ENCODE measurements around the gene ZNF148.

The ZNF148 gene

GRCh38 chr3:125267460-125267859 is 107.7 kb downstream of the ZNF148 start:
- no peak for DNase-seq

GRCh38 chr3:125266971-125267370 is 108.2 kb downstream of the ZNF148 start:
- no peak for DNase-seq

DNA sequence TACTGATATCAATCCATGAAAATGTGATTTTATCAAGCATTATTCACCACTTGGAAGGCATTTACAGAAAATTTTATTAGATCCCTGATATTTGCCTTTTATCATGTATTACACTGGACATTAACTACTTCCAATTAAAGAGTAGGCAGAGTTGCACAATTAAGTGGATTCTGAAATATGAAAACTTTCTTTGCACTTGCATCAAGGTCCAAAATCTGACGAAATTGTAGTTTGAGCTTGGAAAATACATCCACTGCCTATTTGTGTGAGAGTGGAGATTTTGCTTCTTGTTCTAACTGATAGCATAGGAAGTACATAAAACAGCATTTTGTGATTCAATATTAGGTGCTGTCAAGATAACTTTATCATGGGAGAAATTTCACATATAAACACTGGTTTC is 113.0 kb downstream of the ZNF148 start:
- no peak for DNase-seq

- DNase-seq: no peak
Observed at GRCh38 chr3:125261031-125261430, 114.1 kb downstream of the ZNF148 start.

DNA sequence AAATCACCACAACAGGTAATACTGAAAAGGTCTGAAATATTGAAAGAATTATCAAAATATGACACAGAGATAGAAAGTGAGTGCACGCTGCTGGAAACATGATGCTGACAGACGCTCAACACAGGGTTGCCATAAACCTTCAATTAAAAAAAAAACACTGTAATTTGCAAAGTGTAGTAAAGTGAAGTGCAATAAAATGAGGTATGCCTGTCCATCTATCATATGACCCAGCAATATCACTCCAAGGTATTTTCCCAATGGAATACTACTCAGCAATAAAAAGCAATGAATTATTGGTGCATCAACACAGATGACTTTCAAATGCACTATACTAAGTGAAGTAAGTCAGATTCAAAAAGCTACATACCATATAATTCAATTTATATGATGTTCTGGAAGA is 115.0 kb downstream of the ZNF148 start:
- no peak for DNase-seq

DNA sequence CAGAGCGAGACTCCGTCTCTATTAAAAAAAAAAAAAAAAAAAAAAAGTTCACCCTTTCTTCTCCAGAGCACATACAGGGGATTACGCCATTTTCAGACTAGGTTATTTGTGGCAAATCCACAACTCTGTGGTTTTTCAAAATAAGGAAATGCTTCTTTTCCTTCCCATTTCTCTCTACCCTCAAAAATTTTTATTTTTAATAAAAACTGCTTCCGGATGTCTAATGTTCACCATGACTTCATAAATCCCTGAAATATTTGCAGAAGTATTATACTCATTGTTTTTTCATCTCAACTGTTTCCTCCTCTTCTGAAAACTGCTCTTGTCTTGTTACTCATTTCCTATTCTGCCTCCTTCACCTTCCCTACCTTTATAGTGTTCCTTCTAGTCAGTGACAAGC is 117.6 kb downstream of the ZNF148 start:
- no peak for DNase-seq

DNA sequence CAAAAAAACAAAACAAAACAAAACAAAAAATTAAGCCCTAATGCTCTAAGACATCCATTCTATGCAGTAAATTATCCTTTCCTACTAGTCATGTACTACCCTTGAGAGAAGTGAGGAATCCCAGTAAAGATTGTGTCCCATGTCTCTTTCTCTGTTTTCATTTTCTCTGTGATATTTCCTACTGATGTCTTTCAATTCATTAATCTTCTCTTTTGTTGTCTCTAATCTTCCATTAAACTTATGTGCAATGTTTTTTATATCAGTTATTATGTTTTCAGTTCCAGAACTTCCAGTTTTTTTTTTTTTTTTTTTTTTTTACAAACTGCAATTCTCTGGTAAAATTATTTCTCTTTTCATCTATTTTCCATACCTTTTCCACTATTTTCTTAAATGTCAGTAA is 118.5 kb downstream of the ZNF148 start:
- DNase-seq: no peak

- DNase-seq: no peak
Observed at GRCh38 chr3:125250973-125251372, 124.2 kb downstream of the ZNF148 start.

DNA sequence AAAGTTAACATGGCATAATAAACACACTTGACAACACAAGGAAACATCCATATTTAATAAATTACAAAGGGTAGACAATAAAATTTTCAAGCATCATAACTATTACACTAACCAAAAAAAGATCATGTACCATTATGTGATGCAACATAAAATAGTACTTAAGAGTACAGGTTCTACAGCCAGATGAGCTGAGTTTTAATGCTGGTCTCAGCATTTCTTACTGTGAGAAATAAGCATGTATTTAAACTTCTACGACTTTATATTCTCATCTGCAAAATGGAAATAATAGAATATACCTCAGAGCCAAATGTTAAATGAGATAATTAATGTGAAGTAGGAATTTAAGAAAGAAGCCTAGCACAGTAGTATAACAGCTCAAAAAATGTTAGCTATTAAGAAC is 128.9 kb downstream of the ZNF148 start:
- DNase-seq: no peak

DNA sequence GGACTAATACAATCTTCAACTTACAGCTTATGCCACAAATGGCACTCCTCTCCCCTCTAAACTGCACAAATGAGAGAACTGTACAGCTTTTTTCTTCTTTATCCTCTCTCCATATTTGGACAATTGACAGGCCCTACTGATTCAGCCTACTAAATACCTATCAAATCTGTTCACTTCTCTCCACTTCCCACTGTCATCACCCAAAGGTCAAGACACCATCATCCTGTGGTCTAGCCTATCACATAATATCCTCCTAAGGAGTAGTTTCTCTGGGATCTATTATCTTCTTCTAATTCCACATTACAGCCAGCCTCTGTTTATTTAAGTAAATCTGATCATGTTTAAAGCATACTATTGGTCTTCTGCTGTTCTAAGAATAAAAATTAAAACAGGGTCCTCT is 129.6 kb downstream of the ZNF148 start:
- DNase-seq: no peak

- no peak for DNase-seq
Observed at GRCh38 chr3:125240496-125240895, 134.6 kb downstream of the ZNF148 start.

DNA sequence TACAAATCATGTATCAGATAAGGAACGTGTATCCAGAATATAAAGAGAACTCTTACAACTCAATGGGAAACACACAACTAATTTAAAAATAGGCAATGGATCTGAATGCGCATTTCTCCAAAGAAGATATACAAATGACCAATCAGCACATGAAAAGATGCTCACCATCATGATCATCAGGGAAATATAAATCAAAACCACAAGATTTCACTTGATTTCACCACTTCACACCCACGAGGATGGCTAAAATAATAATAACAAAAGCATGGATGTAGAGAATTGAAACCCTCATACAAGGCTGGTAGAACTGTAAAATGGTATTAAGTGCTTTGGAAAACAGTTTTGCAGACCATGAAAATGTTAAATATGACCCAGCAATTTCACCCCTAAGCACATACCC is 135.9 kb downstream of the ZNF148 start:
- no peak for DNase-seq

GRCh38 chr3:125238759-125239158 is 136.4 kb downstream of the ZNF148 start:
- DNase-seq: no peak

DNA sequence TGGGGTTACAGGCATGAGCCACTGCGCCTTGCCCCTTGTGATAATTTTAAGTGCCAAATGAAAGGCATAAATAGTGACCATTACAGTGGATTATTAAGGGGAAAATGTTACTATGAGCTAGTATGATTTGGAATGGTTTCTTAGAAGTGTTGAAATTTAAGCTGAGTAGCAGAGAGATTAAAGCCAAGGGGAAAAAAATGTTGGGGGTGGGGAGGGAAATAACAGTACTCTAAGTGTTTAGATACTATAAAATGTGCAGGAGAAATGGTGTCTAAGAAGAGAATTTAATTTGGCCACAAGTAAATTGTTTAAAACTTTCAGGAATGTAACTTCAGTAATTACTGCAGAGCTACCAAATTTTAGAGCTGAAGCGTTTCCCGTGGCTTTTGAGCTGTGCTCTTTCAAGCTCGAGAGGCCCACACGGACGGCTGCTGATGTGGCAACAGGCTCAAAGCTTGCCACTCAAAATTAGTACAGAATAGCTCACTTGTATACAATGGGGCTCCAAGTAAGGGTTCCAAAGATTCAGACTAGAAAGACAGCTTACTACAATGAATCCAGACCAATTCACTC is 138.7 kb downstream of the ZNF148 start:
- DNase-seq: no peak

DNA sequence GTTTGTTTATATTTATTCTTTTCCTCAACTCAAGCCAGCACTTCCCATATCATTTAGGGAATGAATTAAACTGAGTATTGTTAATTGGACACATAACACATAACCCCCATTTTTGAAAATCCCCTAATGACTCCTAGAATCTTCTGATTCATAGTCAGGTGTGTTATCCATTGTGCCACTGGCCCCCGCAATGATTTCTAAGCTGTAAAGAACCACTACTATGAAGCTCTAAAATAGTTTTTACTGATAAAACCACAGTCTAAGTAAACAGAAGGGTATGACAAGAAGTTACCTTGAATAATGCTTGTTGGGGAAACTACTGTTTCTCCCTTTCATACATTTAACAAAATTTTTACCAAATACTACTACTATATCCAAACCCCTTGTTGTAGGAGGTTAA is 140.3 kb downstream of the ZNF148 start:
- no peak for DNase-seq

DNA sequence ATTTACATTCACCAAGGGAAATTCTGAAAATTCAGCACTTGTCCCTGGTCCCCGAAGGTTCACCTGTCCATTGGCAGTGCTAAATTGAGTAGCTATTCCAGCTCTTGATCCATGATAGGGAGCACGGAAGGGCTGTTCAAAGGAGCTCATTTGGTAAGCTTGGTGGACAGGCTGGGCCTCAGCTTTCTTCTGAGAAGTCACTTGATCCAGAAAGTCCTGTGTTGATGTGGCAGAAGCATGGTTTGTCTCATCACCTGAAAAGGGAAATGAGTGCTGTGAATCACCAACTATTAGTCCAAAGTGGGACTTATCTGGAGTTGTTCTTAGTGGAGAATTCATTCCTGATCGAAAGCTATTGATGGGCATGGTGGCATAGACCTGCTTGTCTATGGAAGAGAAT is 142.7 kb downstream of the ZNF148 start:
- DNase-seq: no peak

- no peak for DNase-seq
Observed at GRCh38 chr3:125231895-125232294, 143.2 kb downstream of the ZNF148 start.

GRCh38 chr3:125229707-125230106 is 145.4 kb downstream of the ZNF148 start:
- no peak for DNase-seq

- DNase-seq: no peak
Observed at GRCh38 chr3:125229168-125229567, 146.0 kb downstream of the ZNF148 start.

DNA sequence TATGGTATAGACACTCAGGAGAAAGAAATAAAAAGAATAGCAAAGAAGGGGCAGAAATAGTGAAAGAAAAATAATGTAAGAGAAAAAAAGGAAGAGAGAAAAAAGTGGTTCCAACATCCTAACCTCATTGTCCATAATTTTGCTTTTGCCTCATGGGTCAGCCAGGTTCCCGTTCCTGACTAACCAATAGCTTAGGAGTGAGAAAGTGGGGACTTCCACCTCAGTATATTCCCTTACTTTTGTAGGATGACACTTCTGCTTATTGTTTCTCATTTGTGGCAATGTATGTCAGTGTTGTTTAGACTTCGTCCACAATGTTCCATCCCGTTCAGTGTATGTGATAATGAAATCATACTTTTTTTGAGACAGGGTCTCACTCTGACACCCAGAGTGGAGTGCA is 153.3 kb downstream of the ZNF148 start:
- no peak for DNase-seq

GRCh38 chr3:125220727-125221429 is 154.2 kb downstream of the ZNF148 start:
- DNase-seq: no peak

DNA sequence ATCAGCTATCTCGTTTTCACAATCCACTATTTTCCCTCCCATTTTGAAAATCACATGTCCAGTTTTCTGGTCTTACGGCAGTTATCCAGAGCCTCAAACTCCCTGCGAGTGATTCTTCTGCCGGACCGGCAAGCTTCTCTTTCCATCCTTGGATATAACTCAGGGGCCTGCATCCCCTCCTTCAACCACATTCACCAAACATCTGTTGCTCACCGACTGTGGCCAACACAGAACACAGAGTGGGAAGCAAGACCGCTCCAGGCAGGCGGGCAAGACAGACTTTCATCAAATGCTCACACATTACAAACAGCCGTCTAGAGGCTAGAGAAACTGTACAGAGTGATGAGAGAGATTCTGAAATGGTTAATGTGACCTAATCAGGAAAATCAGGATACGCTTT is 154.9 kb downstream of the ZNF148 start:
- DNase-seq: no peak

DNA sequence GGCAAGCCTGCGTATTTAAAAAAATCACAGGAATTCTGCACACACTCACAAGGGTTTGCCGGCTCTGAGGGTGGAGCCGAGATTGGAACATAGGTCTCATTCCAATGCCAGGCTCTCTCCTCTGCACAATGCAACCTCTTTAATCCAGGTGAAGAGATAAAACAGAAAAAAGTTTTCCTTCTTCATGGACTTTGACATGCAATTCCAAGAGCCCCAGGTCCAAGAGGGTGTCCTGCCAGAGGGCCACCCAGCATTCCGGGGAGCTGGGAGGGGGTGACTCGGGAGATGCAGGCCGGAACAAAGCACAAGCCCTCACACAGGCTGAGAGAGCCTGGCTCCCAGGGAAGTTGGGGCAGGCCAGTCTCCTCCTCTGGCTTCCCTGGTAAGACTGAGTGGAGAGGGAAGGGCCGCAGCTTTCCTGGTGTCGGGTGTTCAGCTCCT is 155.8 kb downstream of the ZNF148 start:
- no peak for DNase-seq

GRCh38 chr3:125214738-125215137 is 160.4 kb downstream of the ZNF148 start:
- DNase-seq: no peak

- no peak for DNase-seq
Observed at GRCh38 chr3:125213946-125214542, 161.1 kb downstream of the ZNF148 start.

Data from activated T-cell treated with anti-CD3 and anti-CD28 coated beads, Interleukin-2, amount 50 U/mL, for 1 hour (primary cell).